HEK293 (cell line): ENCODE measurements around the gene KDM5A.

ENCODE experiments used
- CTCF ChIA-PET: fragments of 350-600 bp; formaldehyde crosslinking; extraction: SDS; loops from one replicate; lab custom pipeline; 2021; ENCODE audit warnings: antibody characterized with exemption; lab: Yijun Ruan, JAX
- POLR2A ChIA-PET: fragments of 300-600 bp; formaldehyde crosslinking; extraction: SDS; loops from one replicate; lab custom pipeline; 2020; ENCODE audit warnings: antibody characterized with exemption, inconsistent platforms; lab: Yijun Ruan, JAX
- H3K27ac ChIP-seq: fragments of 200-500 bp; sonication (Bioruptor generic); 2 replicates; pipeline ENCODE4 v1.5.1; 2014; ENCODE audit warnings: low read depth, low read length, control low read depth, inconsistent platforms; ENCODE audit errors: extremely low read depth
- H3K36me3 ChIP-seq, 2 experiments: fragments of 200-500 bp in 1 of 2; sonication (Bioruptor generic) in 1 of 2; 1 replicate in 1 of 2; 2 replicates in 1 of 2; pipeline ENCODE4 v1.5.1; 2014 to 2017; ENCODE audit warnings: inconsistent platforms in 2 of 2, low read length in 2 of 2; ENCODE audit not compliant: control insufficient read depth in 2 of 2, insufficient read depth in 1 of 2
- H3K4me1 ChIP-seq: fragments of 200-500 bp; sonication (Bioruptor generic); 2 replicates; pipeline ENCODE4 v1.5.1; 2014; ENCODE audit warnings: mild to moderate bottlenecking, low read length, inconsistent platforms; ENCODE audit not compliant: control insufficient read depth, insufficient read depth
- H3K4me3 ChIP-seq: 2 replicates; pipeline ENCODE4 v1.5.1; 2011; ENCODE audit warnings: low read depth, mild to moderate bottlenecking, control low read depth, low read length, moderate library complexity
- H3K9me3 ChIP-seq: fragments of 200-500 bp; sonication (Bioruptor generic); 2 replicates; pipeline ENCODE4 v1.5.1; 2014; ENCODE audit warnings: low read depth, low read length, inconsistent platforms; ENCODE audit not compliant: control insufficient read depth, insufficient read depth
- GLIS1 ChIP-seq: fragments of 450-650 bp; formaldehyde crosslinking; IDR thresholded peaks from 2 replicates; pipeline ENCODE4 v1.5.1; 2016; ENCODE audit warnings: missing biosample characterization, missing genetic modification characterization
- KLF1 ChIP-seq: fragments of 450-650 bp; formaldehyde crosslinking; IDR thresholded peaks from 2 replicates; pipeline ENCODE4 v1.5.1; 2016; ENCODE audit warnings: missing biosample characterization, missing genetic modification characterization
- MYNN ChIP-seq: fragments of 450-650 bp; formaldehyde crosslinking; IDR thresholded peaks from 2 replicates; pipeline ENCODE4 v1.5.1; 2016; ENCODE audit warnings: missing biosample characterization, missing genetic modification characterization, borderline replicate concordance
- REPIN1 ChIP-seq: fragments of 450-650 bp; formaldehyde crosslinking; IDR thresholded peaks from 2 replicates; pipeline ENCODE4 v1.5.1; 2017; ENCODE audit warnings: missing biosample characterization, missing genetic modification characterization, low read depth
- WT1 ChIP-seq: fragments of 450-650 bp; formaldehyde crosslinking; IDR thresholded peaks from 2 replicates; pipeline ENCODE4 v1.5.1; 2016; ENCODE audit warnings: missing biosample characterization, missing genetic modification characterization
- ZBTB21 ChIP-seq: fragments of 450-650 bp; formaldehyde crosslinking; IDR thresholded peaks from 2 replicates; pipeline ENCODE4 v1.5.1; 2017; ENCODE audit warnings: missing biosample characterization, missing genetic modification characterization
- ZEB2 ChIP-seq: fragments of 450-650 bp; formaldehyde crosslinking; IDR thresholded peaks from 2 replicates; pipeline ENCODE4 v1.5.1; 2016; ENCODE audit warnings: missing biosample characterization, missing genetic modification characterization
- ZNF121 ChIP-seq: fragments of 450-650 bp; formaldehyde crosslinking; IDR thresholded peaks from 2 replicates; pipeline ENCODE4 v1.5.1; 2016; ENCODE audit warnings: missing biosample characterization, missing genetic modification characterization
- ZNF157 ChIP-seq: fragments of 450-650 bp; formaldehyde crosslinking; IDR thresholded peaks from 2 replicates; pipeline ENCODE4 v1.5.1; 2016; ENCODE audit warnings: missing biosample characterization, missing genetic modification characterization
- ZNF169 ChIP-seq: fragments of 450-650 bp; formaldehyde crosslinking; IDR thresholded peaks from 2 replicates; pipeline ENCODE4 v1.5.1; 2016; ENCODE audit warnings: missing biosample characterization, missing genetic modification characterization
- ZNF202 ChIP-seq: fragments of 450-650 bp; formaldehyde crosslinking; IDR thresholded peaks from 2 replicates; pipeline ENCODE4 v1.5.1; 2016; ENCODE audit warnings: missing biosample characterization, missing genetic modification characterization, borderline replicate concordance
- ZNF266 ChIP-seq: fragments of 450-650 bp; formaldehyde crosslinking; IDR thresholded peaks from 2 replicates; pipeline ENCODE4 v1.5.1; 2016; ENCODE audit warnings: missing biosample characterization, missing genetic modification characterization, low read depth
- ZNF274 ChIP-seq, 2 experiments: fragments of 200-500 bp in 1 of 2; fragments of 450-650 bp in 1 of 2; sonication (Bioruptor generic) in 1 of 2; formaldehyde crosslinking in 1 of 2; IDR thresholded peaks; 2 replicates each; pipeline versions ENCODE4 v1.5.1 to v1.6.1; 2014 to 2016; ENCODE audit warnings: borderline replicate concordance in 1 of 2, inconsistent platforms in 1 of 2, low read length in 1 of 2, missing biosample characterization in 1 of 2, missing genetic modification characterization in 1 of 2
- ZNF311 ChIP-seq: fragments of 450-650 bp; formaldehyde crosslinking; IDR thresholded peaks from 2 replicates; pipeline ENCODE4 v1.5.1; 2017; ENCODE audit warnings: missing biosample characterization, missing genetic modification characterization, borderline replicate concordance
- ZNF423 ChIP-seq: fragments of 450-650 bp; formaldehyde crosslinking; IDR thresholded peaks from 2 replicates; pipeline ENCODE4 v1.5.1; 2016; ENCODE audit warnings: missing biosample characterization, missing genetic modification characterization
- ZNF529 ChIP-seq: fragments of 450-650 bp; formaldehyde crosslinking; IDR thresholded peaks from 2 replicates; pipeline ENCODE4 v1.5.1; 2017; ENCODE audit warnings: missing genetic modification characterization, missing biosample characterization; ENCODE audit not compliant: insufficient replicate concordance
- ZNF548 ChIP-seq: fragments of 450-650 bp; formaldehyde crosslinking; IDR thresholded peaks from 2 replicates; pipeline ENCODE4 v1.5.1; 2016; ENCODE audit warnings: missing biosample characterization, missing genetic modification characterization
- ZNF558 ChIP-seq: fragments of 450-650 bp; formaldehyde crosslinking; IDR thresholded peaks from 2 replicates; pipeline ENCODE4 v1.5.1; 2016; ENCODE audit warnings: missing biosample characterization, missing genetic modification characterization
- ZNF585B ChIP-seq: fragments of 450-650 bp; formaldehyde crosslinking; IDR thresholded peaks from 2 replicates; pipeline ENCODE4 v1.5.1; 2016; ENCODE audit warnings: missing biosample characterization, missing genetic modification characterization
- ZNF629 ChIP-seq: fragments of 450-650 bp; formaldehyde crosslinking; IDR thresholded peaks from 2 replicates; pipeline ENCODE4 v1.5.1; 2017; ENCODE audit warnings: missing biosample characterization, missing genetic modification characterization
- ZNF701 ChIP-seq: fragments of 450-650 bp; formaldehyde crosslinking; IDR thresholded peaks from 2 replicates; pipeline ENCODE4 v1.5.1; 2016; ENCODE audit warnings: missing biosample characterization, missing genetic modification characterization
- ZNF768 ChIP-seq: fragments of 450-650 bp; formaldehyde crosslinking; IDR thresholded peaks from 2 replicates; pipeline ENCODE4 v1.5.1; 2018; ENCODE audit warnings: missing biosample characterization, mild to moderate bottlenecking, missing genetic modification characterization
- ZNF785 ChIP-seq: fragments of 450-650 bp; formaldehyde crosslinking; IDR thresholded peaks from 2 replicates; pipeline ENCODE4 v1.5.1; 2016; ENCODE audit warnings: missing biosample characterization, missing genetic modification characterization
- ZNF792 ChIP-seq: fragments of 450-650 bp; formaldehyde crosslinking; IDR thresholded peaks from 2 replicates; pipeline ENCODE4 v1.5.1; 2016; ENCODE audit warnings: missing biosample characterization, missing genetic modification characterization
- ZXDB ChIP-seq: fragments of 450-650 bp; formaldehyde crosslinking; IDR thresholded peaks from 2 replicates; pipeline ENCODE4 v1.5.1; 2016; ENCODE audit warnings: missing biosample characterization, missing genetic modification characterization
- TF ChIP-seq, protein P1 (sequence below): fragments of 450-650 bp; formaldehyde crosslinking; conservative IDR thresholded peaks from 2 replicates; pipeline ENCODE4 v1.5.1; 2016; ENCODE audit warnings: low read depth, missing biosample characterization, missing genetic modification characterization
- TF ChIP-seq, protein P2 (sequence below): fragments of 450-650 bp; formaldehyde crosslinking; IDR thresholded peaks from 2 replicates; pipeline ENCODE4; 2016; ENCODE audit warnings: missing biosample characterization, missing genetic modification characterization
- TF ChIP-seq, protein P3 (sequence below): fragments of 450-650 bp; formaldehyde crosslinking; IDR thresholded peaks from 2 replicates; pipeline ENCODE4 v1.5.1; 2017; ENCODE audit warnings: missing biosample characterization, missing genetic modification characterization

The KDM5A gene

DNA sequence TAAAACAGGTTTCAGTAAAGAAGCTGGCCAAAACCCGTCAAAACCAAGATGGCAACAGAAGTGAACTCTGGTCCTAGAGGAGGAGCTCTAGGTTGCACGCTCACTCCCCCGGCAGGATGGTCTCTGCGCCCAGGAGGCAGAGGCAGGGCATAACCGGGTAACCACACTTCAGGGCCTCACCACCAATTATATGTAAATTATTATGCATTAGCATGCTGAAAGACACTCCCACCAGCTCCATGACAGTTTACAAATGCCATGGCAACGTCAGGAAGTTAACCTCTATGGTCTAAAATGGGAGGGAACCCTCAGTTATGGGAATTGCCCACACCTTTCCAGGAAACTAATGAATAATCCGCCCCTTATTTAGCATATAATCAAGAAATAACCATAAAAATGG lies 155.1 kb downstream of the KDM5A start (continued):
- TF ChIP-seq ZNF792 (tag by site-specific recombination) (no peak), WT1 (tag by site-specific recombination) (no peak), GLIS1 (no peak), MYNN (no peak), ZNF701 (no peak), REPIN1 (tag by site-specific recombination) (no peak), ZXDB (tag by site-specific recombination) (no peak), ZNF558 (tag by site-specific recombination) (no peak), ZNF121 (no peak), ZNF548 (tag by site-specific recombination) (no peak)
- TF ChIP-seq, protein P1, sequence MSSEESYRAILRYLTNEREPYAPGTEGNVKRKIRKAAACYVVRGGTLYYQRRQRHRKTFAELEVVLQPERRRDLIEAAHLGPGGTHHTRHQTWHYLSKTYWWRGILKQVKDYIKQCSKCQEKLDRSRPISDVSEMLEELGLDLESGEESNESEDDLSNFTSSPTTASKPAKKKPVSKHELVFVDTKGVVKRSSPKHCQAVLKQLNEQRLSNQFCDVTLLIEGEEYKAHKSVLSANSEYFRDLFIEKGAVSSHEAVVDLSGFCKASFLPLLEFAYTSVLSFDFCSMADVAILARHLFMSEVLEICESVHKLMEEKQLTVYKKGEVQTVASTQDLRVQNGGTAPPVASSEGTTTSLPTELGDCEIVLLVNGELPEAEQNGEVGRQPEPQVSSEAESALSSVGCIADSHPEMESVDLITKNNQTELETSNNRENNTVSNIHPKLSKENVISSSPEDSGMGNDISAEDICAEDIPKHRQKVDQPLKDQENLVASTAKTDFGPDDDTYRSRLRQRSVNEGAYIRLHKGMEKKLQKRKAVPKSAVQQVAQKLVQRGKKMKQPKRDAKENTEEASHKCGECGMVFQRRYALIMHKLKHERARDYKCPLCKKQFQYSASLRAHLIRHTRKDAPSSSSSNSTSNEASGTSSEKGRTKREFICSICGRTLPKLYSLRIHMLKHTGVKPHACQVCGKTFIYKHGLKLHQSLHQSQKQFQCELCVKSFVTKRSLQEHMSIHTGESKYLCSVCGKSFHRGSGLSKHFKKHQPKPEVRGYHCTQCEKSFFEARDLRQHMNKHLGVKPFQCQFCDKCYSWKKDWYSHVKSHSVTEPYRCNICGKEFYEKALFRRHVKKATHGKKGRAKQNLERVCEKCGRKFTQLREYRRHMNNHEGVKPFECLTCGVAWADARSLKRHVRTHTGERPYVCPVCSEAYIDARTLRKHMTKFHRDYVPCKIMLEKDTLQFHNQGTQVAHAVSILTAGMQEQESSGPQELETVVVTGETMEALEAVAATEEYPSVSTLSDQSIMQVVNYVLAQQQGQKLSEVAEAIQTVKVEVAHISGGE: no peak
- TF ChIP-seq, protein P2, sequence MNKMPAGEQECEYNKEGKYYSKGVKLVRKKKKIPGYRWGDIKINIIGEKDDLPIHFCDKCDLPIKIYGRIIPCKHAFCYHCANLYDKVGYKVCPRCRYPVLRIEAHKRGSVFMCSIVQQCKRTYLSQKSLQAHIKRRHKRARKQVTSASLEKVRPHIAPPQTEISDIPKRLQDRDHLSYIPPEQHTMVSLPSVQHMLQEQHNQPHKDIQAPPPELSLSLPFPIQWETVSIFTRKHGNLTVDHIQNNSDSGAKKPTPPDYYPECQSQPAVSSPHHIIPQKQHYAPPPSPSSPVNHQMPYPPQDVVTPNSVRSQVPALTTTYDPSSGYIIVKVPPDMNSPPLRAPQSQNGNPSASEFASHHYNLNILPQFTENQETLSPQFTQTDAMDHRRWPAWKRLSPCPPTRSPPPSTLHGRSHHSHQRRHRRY: no peak

DNA sequence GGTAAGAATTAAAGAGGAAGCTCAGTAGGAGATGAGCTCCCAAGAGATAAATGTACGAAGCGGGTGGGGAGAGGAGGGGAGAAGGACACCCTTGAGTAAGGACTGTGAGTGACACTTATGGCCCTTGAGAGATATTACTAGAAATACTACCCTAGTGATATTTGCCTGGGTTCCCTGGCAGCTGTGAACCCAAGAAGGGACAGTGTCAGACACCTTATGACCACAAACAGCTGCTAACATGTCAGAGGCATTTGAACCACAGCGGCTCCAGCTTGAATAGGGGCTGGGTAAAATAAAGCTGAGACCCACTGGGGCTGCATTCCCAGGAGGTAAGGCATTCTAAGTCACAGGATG lies 155.5 kb downstream of the KDM5A start:
- Histone ChIP-seq H3K9me3 (no peaks in the 10 kb centered on the region), H3K4me3 (no peak overlapping the region), H3K27ac (no peak overlapping the region), H3K36me3 (no peaks in the 10 kb centered on the region), H3K4me1 (no peaks in the 10 kb centered on the region)
- CTCF ChIA-PET: interaction anchor here (1.1 kb wide), 1 partner anchor 14 kb away, joined by 3 read pairs; no protein-coding TSS in a partner anchor
- no peak for TF ChIP-seq ZNF169 (tag by site-specific recombination)
- TF ChIP-seq ZNF202 (tag by site-specific recombination): no peak
- no peak for TF ChIP-seq ZNF529
- no peak for TF ChIP-seq KLF1
- no peak for TF ChIP-seq ZNF157
- TF ChIP-seq ZNF785 (tag by site-specific recombination): no peak
- TF ChIP-seq ZNF585B (tag by site-specific recombination): no peak
- no peak for TF ChIP-seq ZNF768
- no peak for TF ChIP-seq ZNF311 (tag by site-specific recombination)
- TF ChIP-seq ZNF266 (tag by site-specific recombination): no peak
- TF ChIP-seq ZNF423 (tag by site-specific recombination): no peak
- no peak for TF ChIP-seq ZBTB21 (tag by site-specific recombination)
- TF ChIP-seq, protein P3, sequence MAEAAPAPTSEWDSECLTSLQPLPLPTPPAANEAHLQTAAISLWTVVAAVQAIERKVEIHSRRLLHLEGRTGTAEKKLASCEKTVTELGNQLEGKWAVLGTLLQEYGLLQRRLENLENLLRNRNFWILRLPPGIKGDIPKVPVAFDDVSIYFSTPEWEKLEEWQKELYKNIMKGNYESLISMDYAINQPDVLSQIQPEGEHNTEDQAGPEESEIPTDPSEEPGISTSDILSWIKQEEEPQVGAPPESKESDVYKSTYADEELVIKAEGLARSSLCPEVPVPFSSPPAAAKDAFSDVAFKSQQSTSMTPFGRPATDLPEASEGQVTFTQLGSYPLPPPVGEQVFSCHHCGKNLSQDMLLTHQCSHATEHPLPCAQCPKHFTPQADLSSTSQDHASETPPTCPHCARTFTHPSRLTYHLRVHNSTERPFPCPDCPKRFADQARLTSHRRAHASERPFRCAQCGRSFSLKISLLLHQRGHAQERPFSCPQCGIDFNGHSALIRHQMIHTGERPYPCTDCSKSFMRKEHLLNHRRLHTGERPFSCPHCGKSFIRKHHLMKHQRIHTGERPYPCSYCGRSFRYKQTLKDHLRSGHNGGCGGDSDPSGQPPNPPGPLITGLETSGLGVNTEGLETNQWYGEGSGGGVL (tag by site-specific recombination): no peak
- TF ChIP-seq ZEB2 (tag by site-specific recombination): no peak
- TF ChIP-seq ZNF629: no peak
- TF ChIP-seq ZNF274 (IDR thresholded peaks at IDR 0.05; ENCODE audit: low read length): no peak
- TF ChIP-seq ZNF274 (tag by site-specific recombination; IDR thresholded peaks at IDR 0.05; ENCODE audit: borderline replicate concordance): no peak
- POLR2A ChIA-PET: no interaction called here
